Nephron progenitor cell (in vitro differentiated cells): ENCODE data around the gene NHS.

Experiments used
- DNase-seq: peaks from one replicate; pipeline ENCODE4 v3.0.0; 2021
- H3K27ac Mint-ChIP-seq: 2 replicates; pipeline ENCODE4 v1.8.0; 2021; ENCODE audit warnings: mild to moderate bottlenecking, moderate library complexity, mixed read lengths
- H3K27me3 Mint-ChIP-seq: 2 replicates; pipeline ENCODE4 v1.8.0; 2021; ENCODE audit warnings: mild to moderate bottlenecking, low read depth, mixed read lengths; ENCODE audit not compliant: poor library complexity
- H3K36me3 Mint-ChIP-seq: 2 replicates; pipeline ENCODE4 v1.8.0; 2021; ENCODE audit warnings: low read depth, mixed read lengths
- H3K4me1 Mint-ChIP-seq: 2 replicates; pipeline ENCODE4 v1.8.0; 2021; ENCODE audit warnings: mixed read lengths
- H3K4me3 Mint-ChIP-seq: 2 replicates; pipeline ENCODE4 v1.8.0; 2021; ENCODE audit warnings: mild to moderate bottlenecking, moderate library complexity, mixed read lengths
- H3K9me3 Mint-ChIP-seq: 2 replicates; pipeline ENCODE4 v1.8.0; 2021; ENCODE audit warnings: mild to moderate bottlenecking, moderate library complexity, mixed read lengths
- CTCF ChIP-seq: fragments of 200-600 bp; sonication (generic); IDR thresholded peaks from 2 replicates; pipeline ENCODE4 v1.5.0; 2021; ENCODE audit warnings: antibody characterized with exemption

NHS gene

GRCh38 chrX:17465201-17465600 is 90.2 kb downstream of the NHS start:
- no peaks in the 10 kb centered on the region for H3K36me3 Mint-ChIP-seq
- no peaks in the 10 kb centered on the region for H3K9me3 Mint-ChIP-seq
- no peak for DNase-seq
- peaks cover 2% of the 10 kb centered on the region for H3K27me3 Mint-ChIP-seq
- TF ChIP-seq CTCF = no peak
- no peak overlapping the region for H3K4me3 Mint-ChIP-seq
- H3K27ac Mint-ChIP-seq = no peak overlapping the region
- peaks cover 21% of the 10 kb centered on the region for H3K4me1 Mint-ChIP-seq

- Mint-ChIP-seq H3K36me3 (no peaks in the 10 kb centered on the region), H3K4me1 (peaks cover 27% of the 10 kb centered on the region), H3K9me3 (no peaks in the 10 kb centered on the region), H3K27ac (no peak overlapping the region), H3K4me3 (no peak overlapping the region), H3K27me3 (peaks cover 2% of the 10 kb centered on the region)
- TF ChIP-seq CTCF = no peak
- DNase-seq = no peak
These were observed 90.8 kb downstream of the NHS start for GRCh38 chrX:17465802-17466201.

GRCh38 chrX:17470136-17470535 is 95.1 kb downstream of the NHS start:
- TF ChIP-seq CTCF = no peak
- no peak for DNase-seq
- peaks cover 24% of the 10 kb centered on the region for H3K4me1 Mint-ChIP-seq
- H3K4me3 Mint-ChIP-seq = no peak overlapping the region
- peak overlapping the region; percentile 9 for H3K27ac Mint-ChIP-seq
- H3K27me3 Mint-ChIP-seq = peaks cover 4% of the 10 kb centered on the region
- H3K36me3 Mint-ChIP-seq = no peaks in the 10 kb centered on the region
- no peaks in the 10 kb centered on the region for H3K9me3 Mint-ChIP-seq

GRCh38 chrX:17471121-17471520 is 96.1 kb downstream of the NHS start:
- peaks cover 6% of the 10 kb centered on the region for H3K27me3 Mint-ChIP-seq
- H3K9me3 Mint-ChIP-seq = no peaks in the 10 kb centered on the region
- no peak for TF ChIP-seq CTCF
- no peaks in the 10 kb centered on the region for H3K36me3 Mint-ChIP-seq
- H3K4me1 Mint-ChIP-seq = peaks cover 34% of the 10 kb centered on the region
- no peak overlapping the region for H3K27ac Mint-ChIP-seq
- no peak overlapping the region for H3K4me3 Mint-ChIP-seq
- no peak for DNase-seq

- Mint-ChIP-seq H3K4me3 (no peak overlapping the region), H3K36me3 (no peaks in the 10 kb centered on the region), H3K9me3 (no peaks in the 10 kb centered on the region), H3K27me3 (peaks cover 6% of the 10 kb centered on the region), H3K27ac (no peak overlapping the region), H3K4me1 (peaks cover 38% of the 10 kb centered on the region)
- no peak for TF ChIP-seq CTCF
- no peak for DNase-seq
These were observed 96.9 kb downstream of the NHS start for GRCh38 chrX:17471861-17472260.

- H3K4me3 Mint-ChIP-seq = no peak overlapping the region
- H3K27me3 Mint-ChIP-seq = peaks cover 6% of the 10 kb centered on the region
- no peaks in the 10 kb centered on the region for H3K9me3 Mint-ChIP-seq
- H3K27ac Mint-ChIP-seq = no peak overlapping the region
- peaks cover 38% of the 10 kb centered on the region for H3K4me1 Mint-ChIP-seq
- DNase-seq = no peak
- no peaks in the 10 kb centered on the region for H3K36me3 Mint-ChIP-seq
- no peak for TF ChIP-seq CTCF
These were observed 97.4 kb downstream of the NHS start for GRCh38 chrX:17472424-17472823.
